H7 (cell line): ENCODE measurements around the gene LAMP2. TPM values are rescaled to one million over a fixed set of nuclear protein-coding genes. Genes with fewer than 3 reads are reported as not detected.
"Not testable (repeated sequence)": the region's sequence is repeated elsewhere in the genome, so short reads cannot be mapped to it uniquely, and the experiment has no call there.

Experiments used
- DNase-seq: peaks from one replicate; pipeline ENCODE4 v3.0.0; 2012
- H3K27me3 ChIP-seq: 2 replicates; pipeline ENCODE4 v1.6.0; 2011; ENCODE audit warnings: mild to moderate bottlenecking, low read length; ENCODE audit not compliant: control insufficient read depth, insufficient read depth
- H3K36me3 ChIP-seq: replicated peaks from 2 replicates; pipeline ENCODE4 v1.5.1; 2011; ENCODE audit warnings: low read length; ENCODE audit not compliant: control insufficient read depth, insufficient read depth
- H3K4me3 ChIP-seq: 2 replicates; pipeline ENCODE4 v1.5.1; 2011; ENCODE audit warnings: low read depth, mild to moderate bottlenecking, control low read depth, low read length, moderate library complexity; ENCODE audit not compliant: insufficient read depth
- total RNA-seq: library from RNA; depleted of rRNA; stranded (reverse); fragments of >200 nt; shearing (Covaris generic); gene quantifications from 2 replicates; pipeline ENCODE4 v1.2.3, GENCODE V29; 2014

LAMP2 gene
- total RNA-seq, 1 experiment from 2014 or later, result 31.7 TPM

DNA sequence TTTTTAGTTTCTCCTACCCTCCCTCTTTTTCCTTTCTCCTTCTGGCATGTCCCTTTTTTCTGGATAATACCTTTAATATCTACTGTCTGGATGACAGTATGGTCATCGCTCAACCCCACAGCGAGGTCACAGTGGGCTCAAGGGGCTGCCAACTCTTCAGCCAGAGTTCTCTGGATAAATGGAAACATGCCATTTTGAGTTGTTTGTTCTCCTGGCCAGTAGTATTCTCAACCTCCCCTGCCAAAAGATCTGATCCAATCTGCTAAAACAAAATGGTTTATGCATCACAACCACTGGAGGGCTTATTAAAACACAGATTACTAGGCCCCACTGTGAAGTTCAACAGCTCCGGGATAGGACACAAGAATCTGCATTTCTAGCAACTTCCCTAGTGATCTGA is 5.0 kb upstream of the LAMP2 start:
- Histone ChIP-seq H3K4me3 (no peak overlapping the region), H3K36me3 (no peaks in the 10 kb centered on the region), H3K27me3 (no peaks in the 10 kb centered on the region)
- no peak for DNase-seq

DNA sequence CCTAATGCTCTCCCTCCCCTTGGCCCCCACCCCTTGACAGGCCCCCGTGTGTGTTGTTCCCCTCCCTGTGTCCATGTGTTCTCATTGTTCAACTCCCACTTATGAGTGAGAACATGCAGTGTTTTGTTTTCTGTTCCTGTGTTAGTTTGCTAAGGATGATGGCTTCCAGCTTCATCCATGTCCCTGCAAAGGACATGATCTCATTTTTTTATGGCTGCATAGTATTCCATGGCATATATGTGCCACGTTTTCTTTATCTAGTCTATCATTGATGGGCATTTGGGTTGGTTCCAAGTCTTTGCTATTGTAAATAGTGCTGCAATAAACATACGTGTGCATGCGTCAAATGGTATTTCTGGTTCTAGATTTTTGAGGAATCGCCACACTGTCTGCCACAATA is 561 bp upstream of the LAMP2 start:
- not testable (repeated sequence) for H3K4me3 ChIP-seq, H3K36me3 ChIP-seq, DNase-seq, H3K27me3 ChIP-seq

DNA sequence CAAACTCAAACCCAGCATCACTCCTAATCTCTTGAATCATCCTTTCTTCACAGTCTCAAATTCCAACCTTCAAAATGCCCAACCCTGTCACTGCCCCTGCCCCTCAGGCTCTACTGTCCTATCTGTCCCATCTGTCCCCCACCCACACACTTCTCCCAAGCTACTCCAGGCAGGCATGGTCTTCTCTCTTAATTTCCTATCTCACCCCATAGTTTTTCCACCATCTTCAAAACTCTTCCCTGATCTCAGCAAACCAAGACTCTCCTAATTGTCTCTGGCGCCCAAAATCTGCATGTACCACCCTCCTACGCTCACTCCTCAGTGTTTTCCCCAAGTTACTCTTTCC is 644 bp downstream of the LAMP2 start:
- Histone ChIP-seq H3K4me3 (peak overlapping the region; percentile 62), H3K36me3 (no peaks in the 10 kb centered on the region), H3K27me3 (no peaks in the 10 kb centered on the region)
- no peak for DNase-seq

DNA sequence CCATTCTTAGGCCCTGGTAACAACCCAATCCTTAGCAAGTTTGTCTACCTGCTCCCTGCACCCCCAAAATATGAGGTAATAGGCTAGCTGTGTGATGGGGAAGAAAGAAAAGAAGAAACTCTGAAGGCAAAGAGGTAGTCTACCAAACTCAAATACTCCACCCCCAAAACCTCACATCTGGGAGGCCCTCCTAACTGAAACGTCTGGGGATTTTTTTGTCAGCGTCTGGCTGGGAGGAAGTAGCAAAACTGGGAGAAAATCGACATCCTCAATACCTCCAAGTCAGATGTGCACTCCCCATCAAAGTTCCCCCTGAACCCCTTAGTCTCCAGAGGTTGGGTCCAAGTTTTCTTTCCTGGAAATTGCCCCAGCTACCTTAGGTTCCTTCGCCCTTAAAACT is 1.0 kb downstream of the LAMP2 start:
- no peak for DNase-seq
- Histone ChIP-seq H3K36me3 (no peaks in the 10 kb centered on the region), H3K27me3 (no peaks in the 10 kb centered on the region), H3K4me3 (peak overlapping the region; percentile 62)

DNA sequence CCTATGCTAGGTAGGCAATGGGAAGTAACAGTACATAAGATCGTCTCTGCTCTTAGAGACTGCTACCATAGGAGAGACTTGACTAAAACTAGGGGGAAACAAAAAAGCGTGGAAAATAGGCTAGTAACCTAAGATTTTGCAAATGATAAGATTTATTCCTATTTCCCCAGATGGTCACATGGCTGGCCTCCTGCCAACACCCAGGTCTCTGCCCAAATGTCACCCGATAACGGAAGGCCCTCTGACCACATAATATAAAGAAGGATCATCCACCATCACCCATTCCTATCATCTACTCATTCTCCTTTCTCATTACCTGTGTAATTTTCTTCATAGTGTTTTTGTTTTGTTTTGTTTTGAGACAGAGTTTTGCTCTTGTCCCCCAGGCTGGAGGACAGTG is 4.7 kb downstream of the LAMP2 start:
- Histone ChIP-seq H3K36me3 (no peaks in the 10 kb centered on the region), H3K4me3 (no peak overlapping the region), H3K27me3 (no peaks in the 10 kb centered on the region)
- no peak for DNase-seq

DNA sequence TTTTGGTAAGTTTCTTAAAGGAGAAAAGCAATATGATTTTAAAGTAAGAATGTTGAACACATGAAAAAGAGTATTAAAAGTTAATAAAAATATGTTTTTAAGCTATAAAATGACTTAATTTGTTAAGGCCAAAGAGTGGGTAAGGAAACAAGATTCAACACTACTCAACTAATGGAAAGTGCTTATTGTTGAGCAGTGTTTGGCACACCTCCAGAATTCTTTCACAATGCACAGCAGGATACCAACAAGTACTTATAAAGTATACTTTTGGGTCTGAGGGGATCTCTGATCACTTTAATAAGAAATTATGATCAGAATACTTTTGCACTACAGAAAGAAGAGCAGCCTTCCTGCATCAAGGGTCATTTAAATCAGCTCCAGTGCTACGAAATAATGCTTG is 5.9 kb downstream of the LAMP2 start:
- H3K36me3 ChIP-seq, result no peaks in the 10 kb centered on the region
- no peak for DNase-seq
- H3K27me3 ChIP-seq, result no peaks in the 10 kb centered on the region
- H3K4me3 ChIP-seq, result no peak overlapping the region

DNA sequence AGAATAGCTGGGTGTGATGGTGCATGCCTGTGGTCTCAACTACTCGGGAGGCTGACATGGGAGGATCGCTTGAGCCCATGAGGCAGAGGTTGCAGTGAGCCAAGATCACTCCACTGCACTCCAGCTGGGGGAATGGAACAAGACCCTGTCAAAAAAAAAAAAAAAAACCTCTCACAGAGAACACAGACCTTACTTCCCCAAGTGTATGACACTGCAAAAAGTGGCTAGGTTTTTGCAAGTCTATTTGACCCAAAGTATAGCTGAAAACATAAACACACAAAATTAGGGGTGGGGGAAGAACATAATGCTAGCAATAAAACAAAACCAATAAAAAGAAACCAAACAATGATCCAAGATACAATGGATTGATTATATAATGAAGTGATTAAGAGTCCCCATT is 6.7 kb downstream of the LAMP2 start:
- H3K27me3 ChIP-seq, result no peaks in the 10 kb centered on the region
- no peaks in the 10 kb centered on the region for H3K36me3 ChIP-seq
- DNase-seq, result no peak
- H3K4me3 ChIP-seq, result no peak overlapping the region

DNA sequence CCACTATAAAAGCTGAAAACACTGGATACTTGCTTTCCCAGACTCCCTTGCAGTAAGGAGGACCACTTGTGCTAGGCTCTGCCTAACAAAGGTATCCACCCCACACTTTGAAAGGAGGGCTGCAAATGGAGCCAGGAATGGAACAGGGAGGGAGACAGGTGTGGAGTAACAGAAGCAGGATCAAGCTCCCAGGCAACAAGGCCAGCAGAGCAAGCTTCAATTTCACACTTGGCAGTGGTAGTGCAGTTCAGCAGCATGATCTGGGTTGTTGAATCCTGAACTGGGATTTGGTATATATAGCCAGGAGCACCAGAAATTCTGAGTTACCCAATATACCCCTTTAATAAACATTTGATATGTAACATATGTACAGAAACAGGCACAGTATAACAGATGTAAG is 9.8 kb downstream of the LAMP2 start:
- Histone ChIP-seq H3K36me3 (no peaks in the 10 kb centered on the region), H3K4me3 (no peak overlapping the region), H3K27me3 (no peaks in the 10 kb centered on the region)
- DNase-seq, result no peak

DNA sequence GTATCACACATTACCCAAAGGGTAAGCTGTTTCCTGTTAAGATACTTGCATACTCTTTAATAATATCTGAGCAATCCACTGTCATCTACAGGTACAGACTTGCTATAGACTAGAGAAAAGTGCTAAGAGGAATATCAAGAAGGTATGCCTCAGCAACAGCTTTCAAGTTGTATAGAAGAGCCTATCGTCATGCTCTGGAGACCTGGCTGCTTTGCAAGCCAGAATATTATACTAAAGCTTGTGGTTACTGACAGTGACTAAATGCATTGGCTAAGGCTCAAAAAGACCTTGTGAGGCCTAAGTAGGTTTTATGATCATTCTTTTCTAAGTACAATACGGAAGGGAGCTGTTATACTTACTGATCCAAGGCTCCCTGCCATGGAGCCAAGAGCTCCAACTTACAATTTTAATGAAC is 11.3 kb downstream of the LAMP2 start:
- Histone ChIP-seq H3K4me3 (no peak overlapping the region), H3K27me3 (no peaks in the 10 kb centered on the region), H3K36me3 (no peaks in the 10 kb centered on the region)
- no peak for DNase-seq

DNA sequence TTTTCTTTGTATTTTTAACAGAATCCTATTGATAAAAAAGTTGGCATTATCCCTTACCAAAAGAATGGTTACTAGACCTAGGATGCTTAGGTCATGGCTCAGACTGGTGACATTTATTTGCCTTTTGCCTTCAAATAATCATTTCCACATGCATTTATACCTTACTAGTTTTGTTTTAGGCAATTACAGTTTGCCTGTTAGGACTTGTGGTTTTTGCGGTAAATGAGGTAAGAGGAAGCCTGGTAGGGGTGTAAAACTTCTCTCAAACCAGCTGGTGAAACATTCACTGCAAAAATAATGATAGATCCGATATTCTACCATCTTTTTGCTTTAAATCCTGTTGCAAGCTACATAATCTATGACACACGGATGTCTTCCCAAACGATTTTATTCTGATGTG is 12.1 kb downstream of the LAMP2 start:
- DNase-seq, result no peak
- Histone ChIP-seq H3K4me3 (no peak overlapping the region), H3K36me3 (no peaks in the 10 kb centered on the region), H3K27me3 (no peaks in the 10 kb centered on the region)

DNA sequence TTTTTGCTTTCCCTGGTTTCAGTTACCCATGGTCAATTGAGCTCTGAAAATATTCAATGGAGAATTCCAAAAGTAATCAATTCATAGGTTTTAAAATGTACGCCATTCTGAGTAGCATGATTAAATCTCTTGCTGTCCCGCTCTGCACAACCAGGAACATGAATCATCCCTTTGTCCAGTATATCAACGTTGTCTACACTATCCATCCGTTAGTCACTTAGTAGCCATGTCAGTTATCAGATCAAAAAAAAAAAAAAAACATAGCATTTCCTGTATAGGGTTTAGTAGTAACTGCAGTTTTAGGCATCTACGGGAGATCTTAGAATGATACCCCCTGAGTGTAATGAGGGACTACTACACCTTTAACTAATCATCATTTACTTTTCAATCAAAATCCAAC is 15.1 kb downstream of the LAMP2 start:
- H3K36me3 ChIP-seq, result no peaks in the 10 kb centered on the region
- DNase-seq, result no peak
- no peaks in the 10 kb centered on the region for H3K27me3 ChIP-seq
- H3K4me3 ChIP-seq, result no peak overlapping the region

DNA sequence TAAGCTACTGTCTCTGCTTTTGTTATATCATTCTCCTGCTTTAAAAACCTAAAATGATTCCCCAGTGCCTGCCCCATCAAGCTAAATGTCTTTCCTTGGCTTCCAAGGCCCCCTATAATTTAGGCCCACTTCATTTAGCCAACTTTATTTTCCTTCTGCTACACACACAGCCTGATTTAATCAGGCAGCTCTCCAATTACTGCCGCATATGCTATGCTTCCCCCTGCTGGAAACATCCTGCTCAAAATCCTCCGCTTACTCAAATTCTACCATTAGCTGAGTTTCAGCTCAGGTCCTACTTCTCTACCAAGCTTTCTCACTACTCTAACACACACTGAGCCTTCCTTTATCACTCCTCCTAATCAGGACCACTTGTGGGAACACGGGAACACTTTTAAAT is 17.0 kb downstream of the LAMP2 start:
- peak; percentile 31 for DNase-seq
- no peak overlapping the region for H3K4me3 ChIP-seq
- H3K27me3 ChIP-seq, result no peaks in the 10 kb centered on the region
- H3K36me3 ChIP-seq, result no peaks in the 10 kb centered on the region; the same call in 1 of the 2 replicates

DNA sequence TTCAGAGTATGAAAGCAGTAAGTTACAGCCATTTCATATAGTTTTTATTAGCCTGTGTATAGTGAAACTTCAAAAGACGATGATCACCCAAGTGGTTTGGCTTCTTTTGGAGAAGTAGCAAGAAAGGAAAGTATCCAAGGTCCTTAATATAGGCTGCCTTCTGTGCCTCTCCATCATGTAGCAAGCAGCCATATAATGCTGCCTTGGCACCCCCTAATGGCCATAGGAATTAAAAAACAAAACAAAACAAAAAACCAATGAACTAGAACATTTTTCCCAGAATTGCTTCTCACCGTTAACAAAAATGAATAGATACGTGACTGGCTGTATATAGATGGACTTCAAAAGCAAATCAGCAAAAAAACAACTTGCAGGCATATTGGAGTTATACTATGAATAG is 18.9 kb downstream of the LAMP2 start:
- Histone ChIP-seq H3K36me3 (no peaks in the 10 kb centered on the region; the same call in 1 of the 2 replicates), H3K4me3 (no peak overlapping the region), H3K27me3 (no peaks in the 10 kb centered on the region)
- peak; percentile 14 for DNase-seq

DNA sequence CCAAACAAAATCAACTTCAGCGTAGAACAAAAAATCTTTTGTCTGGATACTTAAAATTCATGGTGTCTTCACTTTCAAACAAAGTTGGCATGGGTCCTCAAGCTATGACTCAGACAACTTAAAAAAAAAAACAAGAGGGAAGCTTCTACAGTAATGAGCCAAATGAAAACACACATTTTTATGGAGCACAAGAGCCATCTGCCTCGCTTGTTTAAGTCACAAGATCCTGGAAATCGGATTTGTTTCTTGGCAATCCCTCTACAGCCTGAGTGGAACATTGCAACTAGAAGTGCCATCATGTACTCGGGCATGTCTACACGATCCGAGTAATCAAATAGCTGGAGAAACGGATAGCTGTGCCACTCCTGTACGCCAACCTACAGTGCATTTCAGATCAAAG is 22.6 kb downstream of the LAMP2 start:
- H3K4me3 ChIP-seq, result no peak overlapping the region
- no peaks in the 10 kb centered on the region for H3K27me3 ChIP-seq
- H3K36me3 ChIP-seq, result no peaks in the 10 kb centered on the region; the same call in 1 of the 2 replicates
- no peak for DNase-seq

DNA sequence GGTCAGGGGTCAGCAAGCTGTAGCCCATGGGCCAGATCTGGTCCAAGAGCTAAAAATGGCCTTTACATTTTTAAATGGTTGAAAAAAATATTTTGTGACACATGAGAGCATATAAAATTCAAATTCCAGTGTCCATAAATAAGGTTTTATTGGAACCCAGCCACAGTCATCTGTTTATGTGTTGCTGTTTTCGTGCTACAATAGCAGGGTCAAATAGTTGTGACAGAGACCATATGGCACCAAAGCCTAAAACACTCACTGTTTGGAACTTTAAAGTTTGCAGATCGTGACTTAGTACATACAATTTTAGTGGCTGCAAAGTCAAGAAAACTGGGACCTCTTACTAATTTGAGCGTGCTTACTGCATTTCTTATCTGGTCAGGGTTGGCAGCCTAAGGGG is 29.2 kb downstream of the LAMP2 start:
- DNase-seq, result no peak
- no peaks in the 10 kb centered on the region for H3K27me3 ChIP-seq
- H3K4me3 ChIP-seq, result no peak overlapping the region
- H3K36me3 ChIP-seq, result peaks cover 1% of the 10 kb centered on the region; the same call in 1 of the 2 replicates

DNA sequence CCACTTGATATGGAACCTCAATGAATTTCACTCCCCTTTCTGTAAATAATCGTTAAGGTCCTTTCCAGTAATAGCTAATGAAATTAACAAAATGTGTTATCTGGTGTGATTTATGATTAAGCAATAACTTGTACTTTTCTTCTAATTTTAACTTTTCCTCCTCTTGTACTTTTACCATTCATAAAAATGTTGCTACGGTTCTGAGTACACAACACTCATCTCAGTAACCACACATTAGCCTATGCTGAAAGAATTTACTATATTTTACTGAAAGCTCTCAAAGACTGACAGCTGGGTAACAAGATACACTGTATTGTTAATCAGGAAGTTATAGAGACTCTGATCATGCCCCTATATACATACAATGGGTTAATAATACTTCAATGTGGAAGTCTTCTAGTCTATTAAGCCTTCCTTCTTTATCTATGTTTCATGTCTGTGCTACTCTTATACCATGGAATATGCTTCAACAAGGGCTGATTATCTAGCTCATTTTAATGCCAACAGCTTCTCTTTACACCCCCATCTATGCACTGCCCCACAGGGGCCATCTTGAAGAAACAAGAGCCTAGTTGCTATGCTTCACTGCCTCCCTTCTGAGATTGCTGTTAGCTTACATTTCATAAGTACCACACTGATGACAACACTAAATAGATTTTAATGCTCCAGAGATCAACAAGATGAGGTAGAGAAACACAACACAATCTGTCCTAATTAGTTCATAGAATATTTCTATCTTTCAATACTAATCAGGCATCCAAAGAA is 39.1 kb downstream of the LAMP2 start:
- no peak for DNase-seq
- Histone ChIP-seq H3K4me3 (no peak overlapping the region), H3K36me3 (no peaks in the 10 kb centered on the region), H3K27me3 (no peaks in the 10 kb centered on the region)
